Measurements from ENCODE around the gene ONECUT3.
"Not testable (repeated sequence)": the region's sequence is repeated elsewhere in the genome, so short reads cannot be mapped to it uniquely, and the experiment has no call there.

The ONECUT3 gene

DNA sequence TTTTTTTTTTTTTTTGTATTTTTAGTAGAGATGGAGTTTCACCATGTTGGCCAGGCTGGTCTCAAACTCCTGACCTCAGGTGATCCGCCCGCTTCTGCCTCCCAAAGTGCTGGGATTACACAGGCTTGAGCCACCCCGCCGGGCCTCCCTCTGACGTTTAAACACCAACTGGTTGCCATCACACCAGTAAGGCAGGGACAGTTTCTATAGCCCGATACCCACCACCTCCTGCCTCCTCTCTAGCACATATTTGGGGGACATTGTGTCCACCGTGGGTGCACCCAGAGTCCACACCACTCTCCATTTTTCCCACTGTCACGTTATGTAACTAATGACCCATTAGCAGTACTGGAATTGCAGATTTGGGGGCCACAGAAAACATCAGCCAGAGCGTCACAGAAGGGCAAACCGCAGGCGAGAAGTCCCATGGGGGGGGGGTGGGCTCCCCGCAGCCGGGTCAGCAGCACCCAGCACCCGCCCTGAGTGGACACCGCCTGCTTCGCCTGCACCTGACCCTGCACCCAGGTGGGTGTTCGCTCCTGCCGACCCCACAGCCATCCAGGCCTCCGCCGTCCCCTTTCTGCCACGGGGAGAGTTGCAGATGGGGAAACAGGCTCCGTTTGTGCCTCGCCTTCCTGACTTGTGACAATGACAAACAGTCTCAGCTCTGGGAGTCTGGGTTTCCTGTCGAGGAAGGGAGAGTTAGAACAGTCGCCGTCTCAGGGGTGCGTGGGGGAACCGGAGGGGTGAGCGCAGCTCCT lies 3.6 kb downstream of the ONECUT3 start:
- no peak for DNase-seq

DNA sequence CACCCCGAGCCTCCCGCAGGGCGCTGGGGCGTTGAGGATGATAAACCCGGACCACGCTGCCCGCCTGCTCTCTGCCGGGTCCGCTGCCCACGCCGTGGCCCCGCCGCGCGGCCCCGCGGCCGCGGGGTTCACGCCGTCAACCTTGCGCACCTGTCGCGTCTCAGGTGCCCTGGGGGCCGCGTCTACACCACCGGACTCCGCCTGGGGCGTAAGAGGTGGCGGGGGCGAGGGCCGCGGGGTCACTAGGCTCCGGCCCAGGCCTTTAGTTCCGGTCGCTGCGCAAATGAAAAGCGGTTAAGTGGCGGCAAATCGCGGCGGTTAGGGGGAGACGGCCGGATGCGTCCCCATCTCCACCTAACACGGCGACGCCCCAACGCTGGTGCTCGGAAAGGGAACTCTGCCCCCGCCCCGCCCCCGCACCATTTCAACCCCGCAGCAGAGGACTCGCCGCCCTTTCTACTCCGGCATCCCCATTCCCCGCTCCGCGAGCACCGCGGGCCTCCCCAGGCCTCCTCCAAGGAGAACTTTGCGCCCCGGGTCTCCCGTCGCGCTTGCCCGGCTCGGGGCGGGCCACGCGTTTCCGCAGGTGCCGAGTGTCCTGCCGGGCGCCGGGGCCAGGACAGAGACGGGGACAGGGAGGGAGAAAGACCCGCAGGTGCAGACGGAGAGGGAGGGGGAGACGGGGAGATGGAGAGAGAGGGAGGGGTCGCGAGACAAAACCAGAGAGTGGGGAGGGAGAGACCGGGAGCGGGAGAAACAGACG lies 4.3 kb downstream of the ONECUT3 start:
- DNase-seq, result no peak

DNA sequence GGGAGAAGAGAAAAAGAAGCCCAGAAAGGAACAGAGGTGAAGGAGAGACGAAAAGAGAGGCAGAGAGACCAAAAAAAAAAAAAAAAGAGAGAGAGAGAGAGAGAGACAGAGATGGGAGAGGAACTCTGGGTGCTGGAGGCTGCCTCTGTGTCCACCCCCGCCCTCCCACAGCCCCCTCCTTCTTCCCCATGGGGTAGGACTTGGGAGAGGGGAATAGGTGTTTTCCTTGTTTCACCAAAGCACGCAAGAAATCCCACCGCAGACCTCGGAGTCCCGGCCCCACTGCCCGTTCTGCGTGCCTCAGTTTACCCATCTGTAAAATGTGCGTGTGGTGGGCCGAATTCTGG lies 4.9 kb downstream of the ONECUT3 start:
- DNase-seq, result no peak

DNA sequence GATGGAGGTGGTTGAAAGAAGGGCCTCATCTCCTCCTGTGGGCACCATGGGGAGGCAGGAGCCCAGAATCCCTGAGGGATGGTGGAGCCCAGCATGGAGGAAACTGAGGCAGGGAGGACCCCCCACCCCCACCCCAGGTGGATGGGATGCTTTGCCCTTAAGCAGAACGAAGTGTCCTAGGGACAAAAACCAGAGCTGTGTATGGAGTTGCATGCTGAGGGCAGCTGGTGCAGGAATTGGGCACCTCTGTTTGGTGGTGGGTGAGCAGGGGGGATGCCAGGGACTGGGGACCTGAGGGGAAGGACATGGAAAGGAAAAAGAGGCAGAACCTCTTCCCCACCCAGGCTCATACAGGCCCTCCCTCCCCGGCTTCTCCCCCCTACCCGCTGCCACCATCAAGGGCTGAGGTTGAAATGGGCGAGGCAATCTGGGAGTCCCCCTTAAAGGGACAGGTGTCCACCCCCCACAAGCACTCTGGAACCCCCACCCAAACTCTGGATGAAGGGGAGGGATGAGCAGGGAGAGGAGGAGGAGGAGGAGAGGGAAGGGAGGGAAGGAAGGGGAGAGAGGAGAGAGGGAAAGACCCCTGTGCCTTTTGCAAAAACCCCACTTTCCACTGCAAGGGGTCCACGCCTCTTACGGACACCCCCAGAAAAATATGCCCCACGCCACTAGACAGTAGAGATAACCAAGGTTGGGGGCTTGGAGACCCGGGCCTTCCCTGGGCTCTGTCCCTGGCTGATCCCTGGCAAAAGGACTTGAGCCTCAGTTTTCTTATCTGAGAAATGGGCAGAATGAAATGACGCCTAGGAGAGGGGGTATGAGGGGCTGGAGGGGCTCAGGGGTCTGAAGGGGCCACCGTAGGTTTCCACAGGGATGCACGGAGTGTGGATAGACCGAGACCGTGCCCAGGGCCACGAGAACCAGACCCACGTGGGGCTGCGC lies 5.9 kb downstream of the ONECUT3 start:
- DNase-seq, result no peak

GRCh38 chr19:1760020-1760419 lies 6.7 kb downstream of the ONECUT3 start:
- no peak for DNase-seq

GRCh38 chr19:1760786-1761527 lies 7.7 kb downstream of the ONECUT3 start:
- DNase-seq, result not testable (repeated sequence)

DNA sequence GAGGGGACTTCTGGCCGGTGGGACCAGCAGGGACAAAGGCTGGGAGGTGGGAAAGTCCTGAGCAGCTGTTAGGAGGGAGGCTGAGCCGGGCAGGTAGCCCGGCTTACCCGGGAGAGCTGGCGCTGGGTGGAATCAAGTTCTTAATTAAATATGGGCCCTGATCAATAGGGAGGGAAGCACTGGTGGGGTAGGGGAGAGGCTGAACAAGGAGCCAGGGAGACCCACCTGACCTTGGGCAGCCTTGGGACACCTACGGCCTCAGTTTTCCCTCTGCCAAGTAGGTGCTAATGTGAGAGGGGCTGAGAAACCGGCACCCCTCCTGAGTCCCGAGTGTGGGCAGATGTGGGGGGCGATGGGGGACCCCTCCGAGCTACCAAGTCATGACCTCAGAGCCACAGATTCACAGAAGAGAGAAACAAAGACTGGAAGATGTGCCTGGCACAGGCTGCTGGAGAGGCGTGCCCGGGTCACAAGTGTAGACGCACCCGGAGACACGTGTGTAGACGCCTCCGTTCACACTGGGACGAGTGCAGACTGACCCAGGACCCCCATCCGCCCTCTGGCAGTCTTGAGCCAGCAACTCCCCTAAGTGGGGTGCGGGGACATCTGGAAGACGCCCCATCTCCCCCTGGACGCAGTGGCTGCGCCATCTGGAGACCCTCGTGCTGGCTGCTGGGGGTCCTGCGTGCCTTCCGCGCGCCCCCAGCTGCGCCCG lies 8.4 kb downstream of the ONECUT3 start:
- no peak for DNase-seq

- DNase-seq, result no peak
These were observed 9.2 kb downstream of the ONECUT3 start for GRCh38 chr19:1762243-1763117.

GRCh38 chr19:1763648-1764639 lies 10.6 kb downstream of the ONECUT3 start:
- DNase-seq, result no peak

- no peak for DNase-seq
These were observed 11.4 kb downstream of the ONECUT3 start for GRCh38 chr19:1764729-1765128.

- DNase-seq, result no peak
These were observed 12.1 kb downstream of the ONECUT3 start for GRCh38 chr19:1765232-1765903.

- DNase-seq, result no peak
These were observed 12.8 kb downstream of the ONECUT3 start for GRCh38 chr19:1765904-1766799.

DNA sequence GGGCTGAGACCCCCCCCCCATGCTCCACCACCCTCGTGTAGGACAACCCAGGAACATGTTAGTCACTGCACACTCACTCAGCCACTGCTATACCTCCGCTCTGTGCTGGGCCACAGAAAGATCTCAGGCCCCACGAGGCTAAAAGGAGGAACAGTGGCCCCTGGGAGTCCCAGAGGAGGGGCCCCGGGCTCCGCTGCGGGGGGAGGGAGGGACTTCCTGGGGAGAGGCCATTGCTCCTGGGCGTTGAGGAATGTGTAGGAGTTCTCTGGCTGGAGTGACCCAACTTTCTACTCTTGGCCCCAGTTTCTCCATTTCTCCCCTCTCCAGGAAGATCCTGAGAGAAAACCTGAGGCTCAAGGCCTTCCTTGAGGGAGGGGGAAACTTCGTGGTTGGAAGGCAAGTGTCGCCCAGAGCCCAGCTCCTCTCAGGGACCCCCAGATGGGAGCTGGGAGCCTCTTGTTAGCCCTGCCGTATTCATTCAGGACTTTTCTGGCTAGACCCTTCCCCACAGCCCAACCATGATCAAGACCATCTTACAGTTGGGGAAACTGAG lies 13.6 kb downstream of the ONECUT3 start:
- no peak for DNase-seq

DNA sequence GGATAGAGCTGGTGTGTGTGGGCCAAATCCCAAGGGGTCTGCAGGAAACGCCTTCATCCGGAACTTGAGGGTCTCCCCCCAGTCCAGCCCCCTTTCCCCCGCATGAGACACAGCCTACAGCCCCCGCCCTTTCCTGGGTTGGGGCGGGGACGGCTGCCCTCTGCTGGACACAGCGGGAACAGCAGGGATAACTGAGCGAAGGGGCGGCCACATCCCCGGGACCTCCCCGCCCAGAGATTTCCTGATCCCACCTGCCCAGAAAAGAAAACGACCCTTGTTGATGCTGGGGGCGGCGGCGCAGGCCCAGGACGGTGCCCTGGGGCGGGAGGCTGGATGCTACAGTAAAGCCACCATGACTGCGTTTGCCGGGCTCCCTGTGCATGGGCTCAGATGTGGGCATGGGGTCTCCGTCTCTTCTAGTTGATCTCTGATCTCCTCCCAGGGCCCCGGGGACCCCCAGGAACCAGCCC lies 14.2 kb downstream of the ONECUT3 start:
- peak; percentile 52 to 59 for DNase-seq

DNA sequence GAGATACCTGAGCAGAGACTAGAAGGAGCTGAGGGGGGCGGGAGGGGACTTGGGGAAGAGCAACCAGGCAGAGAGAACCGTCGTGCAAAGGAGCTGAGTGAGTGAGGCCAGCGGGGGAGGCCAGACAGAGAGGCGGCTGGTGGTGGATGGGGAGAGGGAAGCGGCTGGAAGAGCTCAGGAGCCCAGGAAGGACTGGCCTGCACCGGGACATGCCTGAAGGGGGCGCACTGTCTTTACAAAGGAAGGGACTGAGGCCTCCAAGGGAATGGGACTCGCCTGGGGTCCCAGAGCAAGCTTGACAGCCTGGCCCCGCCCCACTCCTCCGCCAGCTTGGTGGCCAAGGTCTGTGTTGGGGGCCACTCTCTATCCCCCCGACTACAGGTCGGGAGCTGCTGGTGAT lies 14.9 kb downstream of the ONECUT3 start:
- DNase-seq, result no peak

GRCh38 chr19:1768918-1769644 lies 15.8 kb downstream of the ONECUT3 start:
- no peak for DNase-seq

DNA sequence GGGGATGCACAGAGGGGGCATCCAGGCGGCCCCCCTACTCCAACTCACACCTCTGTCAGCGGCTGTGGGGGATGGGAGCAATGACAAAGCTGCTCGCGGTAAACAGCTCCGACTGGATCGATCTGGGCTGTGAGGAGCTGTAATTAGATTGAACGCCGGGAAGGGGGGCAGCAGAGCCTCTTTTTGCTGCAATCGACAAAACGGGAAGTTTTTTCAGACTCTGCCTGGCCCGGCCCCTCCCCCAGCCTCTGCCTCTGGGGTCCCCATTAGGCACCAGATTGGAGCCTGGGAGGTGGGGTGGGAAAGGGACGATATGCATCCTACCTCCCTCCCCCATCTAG lies 16.3 kb downstream of the ONECUT3 start:
- DNase-seq, result no peak
